ENCODE measurements around the gene FOXA1.

The FOXA1 gene

GRCh38 chr14:37551119-37551518, 43.9 kb downstream of the FOXA1 start:
- no peak for DNase-seq

- DNase-seq, result no peak
Observed at GRCh38 chr14:37550511-37550910, 44.5 kb downstream of the FOXA1 start.

- DNase-seq, result no peak
Observed at GRCh38 chr14:37546621-37547447, 48.2 kb downstream of the FOXA1 start.

GRCh38 chr14:37545174-37545573, 49.9 kb downstream of the FOXA1 start:
- no peak for DNase-seq

- no peak for DNase-seq
Observed at GRCh38 chr14:37544407-37544806, 50.6 kb downstream of the FOXA1 start.

- no peak for DNase-seq
Observed at GRCh38 chr14:37539992-37540391, 55.1 kb downstream of the FOXA1 start.

Measured in NCI-H2107 (cell line).